ENCODE results near the gene UBXN7. TPM values are rescaled to one million over a fixed set of nuclear protein-coding genes. Genes with fewer than 3 reads are reported as not detected.
A peak's percentile ranks its signal among the peaks of the same experiment; 100 is the strongest.

Gene UBXN7
- total RNA-seq, 1 experiment from 2014 or later: 64.7 TPM

DNA sequence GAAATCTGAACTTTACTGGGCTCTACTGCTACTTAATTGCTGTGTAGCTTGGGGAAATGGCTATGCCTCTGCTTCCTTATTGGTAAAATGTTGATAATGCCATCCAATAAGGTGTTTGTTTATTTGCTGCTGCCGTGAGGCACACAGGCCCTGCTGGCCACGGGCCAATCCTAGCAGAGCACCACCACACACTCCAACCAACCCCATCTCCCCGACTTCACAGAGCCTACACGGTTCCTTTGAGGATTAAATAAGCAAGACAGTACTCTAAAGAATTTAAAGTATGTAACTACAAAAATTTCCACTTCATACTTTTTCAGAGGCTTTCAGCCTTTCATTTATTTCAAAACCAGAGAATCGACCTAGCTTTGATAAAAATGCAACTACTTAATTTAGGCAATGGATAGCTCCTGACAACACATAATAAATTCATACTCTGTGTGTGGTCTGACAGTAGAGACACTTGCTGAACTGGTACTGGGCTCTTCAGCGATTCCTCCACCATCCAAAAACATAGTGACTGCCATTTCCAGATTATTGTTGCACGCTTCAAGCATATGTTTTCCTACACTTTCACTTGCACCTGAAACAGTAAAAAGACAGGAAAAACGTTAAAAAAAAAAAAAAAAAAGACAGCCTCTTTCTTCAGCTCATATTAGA, 25.3 kb downstream of the UBXN7 start:
- peaks cover 11% of the 10 kb centered on the region for H3K4me1 Mint-ChIP-seq (ENCODE audit: insufficient read depth, unreplicated experiment)
- POLR2A ChIA-PET: interaction anchor here (1.3 kb wide), 1 partner anchor 36 kb away, joined by 3 read pairs; no protein-coding TSS in a partner anchor
- TF ChIP-seq, protein P1, sequence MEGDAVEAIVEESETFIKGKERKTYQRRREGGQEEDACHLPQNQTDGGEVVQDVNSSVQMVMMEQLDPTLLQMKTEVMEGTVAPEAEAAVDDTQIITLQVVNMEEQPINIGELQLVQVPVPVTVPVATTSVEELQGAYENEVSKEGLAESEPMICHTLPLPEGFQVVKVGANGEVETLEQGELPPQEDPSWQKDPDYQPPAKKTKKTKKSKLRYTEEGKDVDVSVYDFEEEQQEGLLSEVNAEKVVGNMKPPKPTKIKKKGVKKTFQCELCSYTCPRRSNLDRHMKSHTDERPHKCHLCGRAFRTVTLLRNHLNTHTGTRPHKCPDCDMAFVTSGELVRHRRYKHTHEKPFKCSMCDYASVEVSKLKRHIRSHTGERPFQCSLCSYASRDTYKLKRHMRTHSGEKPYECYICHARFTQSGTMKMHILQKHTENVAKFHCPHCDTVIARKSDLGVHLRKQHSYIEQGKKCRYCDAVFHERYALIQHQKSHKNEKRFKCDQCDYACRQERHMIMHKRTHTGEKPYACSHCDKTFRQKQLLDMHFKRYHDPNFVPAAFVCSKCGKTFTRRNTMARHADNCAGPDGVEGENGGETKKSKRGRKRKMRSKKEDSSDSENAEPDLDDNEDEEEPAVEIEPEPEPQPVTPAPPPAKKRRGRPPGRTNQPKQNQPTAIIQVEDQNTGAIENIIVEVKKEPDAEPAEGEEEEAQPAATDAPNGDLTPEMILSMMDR (IDR thresholded peaks at IDR 0.05; ENCODE audit: unreplicated experiment): no peak
- intact Hi-C loops (cut with micrococcal nuclease): no loop called here
- H3K27me3 Mint-ChIP-seq (ENCODE audit: insufficient read depth, unreplicated experiment): no peaks in the 10 kb centered on the region
- DNase-seq (ENCODE audit: unreplicated experiment): no peak
- H3K27ac Mint-ChIP-seq (ENCODE audit: low read depth, unreplicated experiment): no peak overlapping the region
- peaks cover 26% of the 10 kb centered on the region for H3K36me3 Mint-ChIP-seq (ENCODE audit: insufficient read depth, unreplicated experiment)
- H3K4me3 Mint-ChIP-seq (ENCODE audit: unreplicated experiment): no peak overlapping the region
- no TSS peak for BruUV-seq (replicated peaks)
- CTCF ChIA-PET: interaction anchor here (0.6 to 0.7 kb wide), 6 partner anchors 13 to 646 kb away, joined by 3 to 4 read pairs (median 3); no protein-coding TSS in a partner anchor
- peaks cover 6% of the 10 kb centered on the region for H3K9me3 Mint-ChIP-seq (ENCODE audit: unreplicated experiment)

DNA sequence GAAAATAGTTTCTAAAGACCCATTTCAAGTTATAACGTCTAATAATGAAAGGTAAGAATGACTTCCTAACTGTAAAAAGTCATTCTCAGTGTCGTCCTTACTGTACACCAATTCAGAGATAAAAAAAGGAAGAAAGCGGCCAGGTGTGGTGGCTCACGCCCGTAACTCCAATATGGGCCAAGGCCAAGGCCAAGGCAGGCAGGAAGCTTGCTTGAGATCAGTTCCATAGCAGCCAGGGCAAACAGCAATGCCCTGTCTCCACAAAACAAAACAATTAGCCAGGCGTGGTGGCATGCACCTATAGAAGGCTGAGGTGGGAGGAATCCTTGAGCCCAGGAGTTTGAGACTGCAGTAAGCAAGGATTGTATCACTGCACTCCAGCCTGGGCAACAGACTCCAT, 31.9 kb downstream of the UBXN7 start:
- no peaks in the 10 kb centered on the region for H3K27me3 Mint-ChIP-seq (ENCODE audit: insufficient read depth, unreplicated experiment)

DNA sequence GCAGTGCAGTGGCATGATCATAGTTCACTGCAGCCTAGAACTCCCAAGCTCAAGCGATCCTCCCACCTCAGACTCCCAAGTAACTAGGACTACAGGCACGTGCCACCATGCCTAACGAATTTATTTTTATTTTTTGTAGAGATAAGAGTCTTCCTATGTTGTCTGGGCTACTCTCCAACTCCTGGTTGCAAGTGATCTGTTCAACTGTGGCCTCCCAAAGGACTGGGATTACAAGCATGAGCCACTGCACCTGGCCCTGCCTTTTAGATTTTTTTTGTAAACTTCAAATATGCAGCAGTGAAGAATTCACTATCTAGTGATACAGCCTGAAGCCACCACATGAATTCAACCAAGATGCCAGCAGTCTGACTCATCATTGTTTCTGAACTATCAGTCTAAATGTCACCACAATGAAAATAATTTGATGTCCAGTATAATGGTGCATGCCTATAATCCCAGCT, 32.7 kb downstream of the UBXN7 start:
- Mint-ChIP-seq H3K4me3 (ENCODE audit: unreplicated experiment) (no peak overlapping the region), H3K27me3 (ENCODE audit: insufficient read depth, unreplicated experiment) (no peaks in the 10 kb centered on the region), H3K36me3 (ENCODE audit: insufficient read depth, unreplicated experiment) (peaks cover 48% of the 10 kb centered on the region), H3K9me3 (ENCODE audit: unreplicated experiment) (no peaks in the 10 kb centered on the region), H3K27ac (ENCODE audit: low read depth, unreplicated experiment) (peak overlapping the region; percentile 22), H3K4me1 (ENCODE audit: insufficient read depth, unreplicated experiment) (peaks cover 5% of the 10 kb centered on the region)
- POLR2A ChIA-PET: no interaction called here
- TF ChIP-seq, protein P1 (IDR thresholded peaks at IDR 0.05; ENCODE audit: unreplicated experiment): no peak
- no TSS peak for BruUV-seq (replicated peaks)
- intact Hi-C loops (cut with micrococcal nuclease): no loop called here
- CTCF ChIA-PET: interaction anchor here (1.6 kb wide), 1 partner anchor 155 kb away, joined by 4 read pairs; no protein-coding TSS in a partner anchor
- peak; percentile 23 for DNase-seq (ENCODE audit: unreplicated experiment)

More for the DNA sequence above, 31.9 kb downstream of the UBXN7 start:
- POLR2A ChIA-PET: no interaction called here
- no peaks in the 10 kb centered on the region for H3K9me3 Mint-ChIP-seq (ENCODE audit: unreplicated experiment)
- H3K4me1 Mint-ChIP-seq (ENCODE audit: insufficient read depth, unreplicated experiment): peaks cover 5% of the 10 kb centered on the region
- intact Hi-C loops (cut with micrococcal nuclease): no loop called here
- no TSS peak for BruUV-seq (replicated peaks)
- CTCF ChIA-PET: interaction anchor here (0.5 to 1.6 kb wide), 3 partner anchors 86 to 747 kb away, joined by 3 to 4 read pairs (median 3); no protein-coding TSS in a partner anchor
- no peak overlapping the region for H3K4me3 Mint-ChIP-seq (ENCODE audit: unreplicated experiment)
- TF ChIP-seq, protein P1 (IDR thresholded peaks at IDR 0.05; ENCODE audit: unreplicated experiment): no peak
- H3K27ac Mint-ChIP-seq (ENCODE audit: low read depth, unreplicated experiment): no peak overlapping the region
- peaks cover 56% of the 10 kb centered on the region for H3K36me3 Mint-ChIP-seq (ENCODE audit: insufficient read depth, unreplicated experiment)
- no peak for DNase-seq (ENCODE audit: unreplicated experiment)

DNA sequence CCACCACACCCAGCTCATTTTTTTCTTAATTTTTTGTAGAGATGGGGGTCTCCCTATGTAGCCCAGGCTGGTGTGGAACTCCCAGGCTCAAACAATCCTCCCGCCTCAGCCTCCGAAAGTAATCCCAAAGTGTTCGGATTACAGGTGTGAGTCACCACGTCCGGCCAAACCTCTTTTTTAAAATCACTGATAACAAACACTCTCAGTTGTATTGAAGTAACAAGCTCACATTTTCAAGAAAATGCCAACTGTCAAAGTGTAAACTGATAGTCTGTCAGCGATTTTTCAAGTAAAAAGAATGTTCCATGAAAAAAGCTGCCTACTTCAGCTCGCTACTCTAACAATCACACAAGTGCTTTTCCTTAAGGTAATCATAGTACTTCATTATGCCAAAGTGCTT, 33.4 kb downstream of the UBXN7 start:
- no peak for DNase-seq (ENCODE audit: unreplicated experiment)
- CTCF ChIA-PET: interaction anchor here (1.6 kb wide), 1 partner anchor 155 kb away, joined by 4 read pairs; no protein-coding TSS in a partner anchor
- Mint-ChIP-seq H3K4me3 (ENCODE audit: unreplicated experiment) (no peak overlapping the region), H3K4me1 (ENCODE audit: insufficient read depth, unreplicated experiment) (peaks cover 5% of the 10 kb centered on the region), H3K36me3 (ENCODE audit: insufficient read depth, unreplicated experiment) (peaks cover 47% of the 10 kb centered on the region), H3K9me3 (ENCODE audit: unreplicated experiment) (no peaks in the 10 kb centered on the region), H3K27ac (ENCODE audit: low read depth, unreplicated experiment) (no peak overlapping the region), H3K27me3 (ENCODE audit: insufficient read depth, unreplicated experiment) (no peaks in the 10 kb centered on the region)
- intact Hi-C loops (cut with micrococcal nuclease): no loop called here
- no TSS peak for BruUV-seq (replicated peaks)
- TF ChIP-seq, protein P1 (IDR thresholded peaks at IDR 0.05; ENCODE audit: unreplicated experiment): no peak
- POLR2A ChIA-PET: interaction anchor here (0.7 kb wide), 1 partner anchor 331 kb away, joined by 3 read pairs; no protein-coding TSS in a partner anchor

Data from MCF 10A (cell line).